Measurements from ENCODE around the gene FNDC5. TPM values are rescaled to one million over a fixed set of nuclear protein-coding genes. Genes with fewer than 3 reads are reported as not detected.

Gene FNDC5
- total and polyA plus RNA-seq, 9 of the 15 experiments (the other 6 are each of a cell fraction or from before 2014, with no cell fraction given): 0.06 to 2.1 (median 0.22) TPM

DNA sequence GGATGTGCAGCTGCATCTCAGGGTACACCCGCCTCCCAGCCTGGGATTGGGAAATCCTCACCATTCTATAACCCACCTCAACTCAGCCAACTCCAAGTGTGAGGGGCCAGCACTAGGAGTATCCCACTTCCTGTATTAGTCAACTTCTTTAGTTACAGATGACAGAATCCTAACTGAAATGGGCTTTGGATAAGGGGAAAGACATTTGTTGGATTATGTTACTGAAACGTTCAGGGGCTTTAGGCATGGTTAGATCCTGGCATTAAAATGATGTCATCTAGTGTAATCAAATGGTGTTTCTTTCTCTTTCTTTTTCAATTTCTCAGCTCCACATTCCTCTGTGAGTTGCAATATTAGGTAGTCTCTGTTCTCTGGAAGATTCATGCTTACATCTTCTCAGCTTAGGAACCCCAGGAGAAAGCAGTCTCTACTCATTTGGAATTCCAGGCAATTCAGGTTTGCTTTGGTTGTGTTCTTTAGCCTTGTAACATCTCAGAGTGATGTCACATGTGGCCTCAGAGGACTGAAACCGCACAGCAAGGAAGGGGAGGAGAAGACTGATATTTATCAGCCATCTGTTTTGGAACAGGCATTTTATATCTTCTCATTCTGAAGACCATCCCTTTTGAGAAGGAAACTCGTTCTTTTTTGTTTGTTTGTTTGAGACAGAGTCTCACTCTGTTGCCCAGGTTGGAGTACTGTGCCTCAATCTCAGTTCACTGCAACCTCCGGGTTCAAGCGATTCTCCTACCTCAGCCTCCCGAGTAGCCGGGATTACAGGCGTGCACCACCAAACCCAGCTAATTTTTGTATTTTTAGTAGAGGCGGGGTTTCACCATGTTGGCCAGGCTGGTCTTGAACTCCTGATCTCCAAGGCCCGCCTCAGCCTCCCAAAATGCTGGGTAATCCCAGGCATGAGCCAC is 49.4 kb upstream of the FNDC5 start (continued):
- TF ChIP-seq ELF1 (tag; IDR thresholded peaks at IDR 0.05) (peak; percentile 66), ZNF324 (CRISPR knock-in tag; IDR thresholded peaks at IDR 0.05) (no peak), ATF3 (IDR thresholded peaks at IDR 0.05) (peak; percentile 91), ATF3 (CRISPR knock-in tag; conservative IDR thresholded peaks at IDR 0.05) (no peak; the same call in 1 of the 2 replicates), L3MBTL2 (IDR thresholded peaks at IDR 0.05) (peak; percentile 32; the same call in 1 of the 2 replicates), TEAD4 (IDR thresholded peaks at IDR 0.05; ENCODE audit: low read length) (peak; percentile 46; the same call in 1 of the 2 replicates), TEAD4 (CRISPR knock-in tag; IDR thresholded peaks at IDR 0.05; ENCODE audit: borderline replicate concordance) (no peak), SIRT6 (IDR thresholded peaks at IDR 0.05; ENCODE audit: low read depth, low read length) (no peak), STAT5A (IDR thresholded peaks at IDR 0.05; ENCODE audit: borderline replicate concordance, low read length) (no peak), JUND (IDR thresholded peaks at IDR 0.05; ENCODE audit: borderline replicate concordance, low read depth, low read length) (peak; percentile 33; the same call in 1 of the 2 replicates), JUND (tag; IDR thresholded peaks at IDR 0.05; ENCODE audit: borderline replicate concordance, low read depth, low read length) (peak; percentile 68; the same call in 2 of the 3 replicates), CEBPG (CRISPR knock-in tag; IDR thresholded peaks at IDR 0.05) (peak; percentile 67), CEBPG (tag; conservative IDR thresholded peaks at IDR 0.05 in 1 of 2, IDR thresholded peaks at IDR 0.05 in 1 of 2) (peak; percentile 83 to 84), TCFL5 (CRISPR knock-in tag; conservative IDR thresholded peaks at IDR 0.05) (0 out of 2 replicates have a peak, but pooled peaks have one; percentile 1), ZNF232 (CRISPR knock-in tag; IDR thresholded peaks at IDR 0.05) (no peak), TAF1 (IDR thresholded peaks at IDR 0.05; ENCODE audit: control insufficient read depth, extremely low read depth, insufficient read depth, low read length, severe bottlenecking) (no peak), NBN (IDR thresholded peaks at IDR 0.05; ENCODE audit: low read depth) (peak; percentile 23; the same call in 1 of the 2 replicates), ZNF695 (CRISPR knock-in tag; IDR thresholded peaks at IDR 0.05) (no peak)
- TF ChIP-seq, protein P1, sequence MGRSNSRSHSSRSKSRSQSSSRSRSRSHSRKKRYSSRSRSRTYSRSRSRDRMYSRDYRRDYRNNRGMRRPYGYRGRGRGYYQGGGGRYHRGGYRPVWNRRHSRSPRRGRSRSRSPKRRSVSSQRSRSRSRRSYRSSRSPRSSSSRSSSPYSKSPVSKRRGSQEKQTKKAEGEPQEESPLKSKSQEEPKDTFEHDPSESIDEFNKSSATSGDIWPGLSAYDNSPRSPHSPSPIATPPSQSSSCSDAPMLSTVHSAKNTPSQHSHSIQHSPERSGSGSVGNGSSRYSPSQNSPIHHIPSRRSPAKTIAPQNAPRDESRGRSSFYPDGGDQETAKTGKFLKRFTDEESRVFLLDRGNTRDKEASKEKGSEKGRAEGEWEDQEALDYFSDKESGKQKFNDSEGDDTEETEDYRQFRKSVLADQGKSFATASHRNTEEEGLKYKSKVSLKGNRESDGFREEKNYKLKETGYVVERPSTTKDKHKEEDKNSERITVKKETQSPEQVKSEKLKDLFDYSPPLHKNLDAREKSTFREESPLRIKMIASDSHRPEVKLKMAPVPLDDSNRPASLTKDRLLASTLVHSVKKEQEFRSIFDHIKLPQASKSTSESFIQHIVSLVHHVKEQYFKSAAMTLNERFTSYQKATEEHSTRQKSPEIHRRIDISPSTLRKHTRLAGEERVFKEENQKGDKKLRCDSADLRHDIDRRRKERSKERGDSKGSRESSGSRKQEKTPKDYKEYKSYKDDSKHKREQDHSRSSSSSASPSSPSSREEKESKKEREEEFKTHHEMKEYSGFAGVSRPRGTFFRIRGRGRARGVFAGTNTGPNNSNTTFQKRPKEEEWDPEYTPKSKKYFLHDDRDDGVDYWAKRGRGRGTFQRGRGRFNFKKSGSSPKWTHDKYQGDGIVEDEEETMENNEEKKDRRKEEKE (IDR thresholded peaks at IDR 0.05; ENCODE audit: borderline replicate concordance in 1 of 2, control insufficient read depth in 1 of 2, low read depth in 2 of 2, low read length in 1 of 2): no peak
- TF ChIP-seq, protein P2, sequence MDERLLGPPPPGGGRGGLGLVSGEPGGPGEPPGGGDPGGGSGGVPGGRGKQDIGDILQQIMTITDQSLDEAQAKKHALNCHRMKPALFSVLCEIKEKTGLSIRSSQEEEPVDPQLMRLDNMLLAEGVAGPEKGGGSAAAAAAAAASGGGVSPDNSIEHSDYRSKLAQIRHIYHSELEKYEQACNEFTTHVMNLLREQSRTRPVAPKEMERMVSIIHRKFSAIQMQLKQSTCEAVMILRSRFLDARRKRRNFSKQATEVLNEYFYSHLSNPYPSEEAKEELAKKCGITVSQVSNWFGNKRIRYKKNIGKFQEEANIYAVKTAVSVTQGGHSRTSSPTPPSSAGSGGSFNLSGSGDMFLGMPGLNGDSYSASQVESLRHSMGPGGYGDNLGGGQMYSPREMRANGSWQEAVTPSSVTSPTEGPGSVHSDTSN (CRISPR knock-in tag; IDR thresholded peaks at IDR 0.05; ENCODE audit: low read depth): no peak
- TF ChIP-seq, protein P2 (tag; conservative IDR thresholded peaks at IDR 0.05; ENCODE audit: low read depth): 0 out of 2 replicates have a peak, but pooled peaks have one; percentile 30

Data from K562 (cell line).